Body of pancreas (tissue), 4 donors: Measurements from ENCODE around the gene ATP2B2. TPM values are rescaled to one million over a fixed set of nuclear protein-coding genes. Genes with fewer than 3 reads are reported as not detected.

Experiments used
- ATAC-seq: fragments of 150-250 bp; one replicate; pipeline ENCODE4 v1.9.1; 2016
- DNase-seq, 4 donors: peaks; one replicate each; pipeline ENCODE4 v3.0.0-alpha.2; 2019
- H3K27ac ChIP-seq, 4 donors: fragments of 200-600 bp; sonication (generic); 1 replicate in 3 of 4; 2 replicates in 1 of 4; pipeline versions ENCODE4 v1.5.1 to v1.6.1; 2016 to 2019; ENCODE audit warnings: mild to moderate bottlenecking in 1 of 4, mixed read lengths in 1 of 4, moderate library complexity in 1 of 4
- H3K27me3 ChIP-seq, 2 donors: fragments of 200-600 bp; sonication (generic); one replicate each; pipeline ENCODE4 v1.6.0; 2016; ENCODE audit warnings: mild to moderate bottlenecking in 1 of 2
- H3K36me3 ChIP-seq, 2 donors: fragments of 200-600 bp; sonication (generic); replicated peaks in 1 of 2; 2 replicates each; pipeline ENCODE4 v1.5.1; 2016; ENCODE audit warnings: low read depth in 2 of 2; ENCODE audit not compliant: insufficient read depth in 1 of 2
- H3K4me1 ChIP-seq: fragments of 200-600 bp; sonication (generic); one replicate; pipeline ENCODE4 v1.6.0; 2016
- H3K4me3 ChIP-seq, 2 donors: fragments of 200-600 bp; sonication (generic); 1 replicate in 1 of 2; 2 replicates in 1 of 2; pipeline ENCODE4 v1.5.1; 2016 to 2019
- H3K9me3 ChIP-seq, 3 donors: fragments of 200-600 bp; sonication (generic); 1 replicate in 2 of 3; 2 replicates in 1 of 3; pipeline ENCODE4 v1.5.1; 2016
- POLR2A ChIP-seq, 3 donors: fragments of 450-650 bp; IDR thresholded peaks; one replicate each; pipeline ENCODE4 v1.6.1; 2016; ENCODE audit warnings: antibody characterized with exemption in 3 of 3, mild to moderate bottlenecking in 2 of 3
- WGBS, 2 donors: methylation state at CpG; one replicate each; pipeline ENCODE4 v1.1.5; 2017; 5-methylcytosine and 5-hydroxymethylcytosine counted together
- intact Hi-C: fragments of 100-400 bp; cut with DNase I; formaldehyde crosslinking; loops from one replicate; pipeline ENCODE4 v1.15.1; 2023
- total RNA-seq, 2 donors: library from RNA; depleted of rRNA; stranded (reverse); fragments of >200 nt; gene quantifications; one replicate each; pipeline ENCODE4 v1.1.0, GENCODE V29; 2016
- TF ChIP-seq, protein P1 (sequence below), 7 experiments: fragments of 450-650 bp in 4 of 7; fragments of 200-600 bp in 3 of 7; sonication (generic) in 3 of 7; IDR thresholded peaks; one replicate each; pipeline ENCODE4 v1.5.1; 2016 to 2019; ENCODE audit warnings: antibody characterized with exemption in 7 of 7

The ATP2B2 gene
- total RNA-seq, 2 donors from 2014 or later = 0.52 TPM; not detected in 1

DNA sequence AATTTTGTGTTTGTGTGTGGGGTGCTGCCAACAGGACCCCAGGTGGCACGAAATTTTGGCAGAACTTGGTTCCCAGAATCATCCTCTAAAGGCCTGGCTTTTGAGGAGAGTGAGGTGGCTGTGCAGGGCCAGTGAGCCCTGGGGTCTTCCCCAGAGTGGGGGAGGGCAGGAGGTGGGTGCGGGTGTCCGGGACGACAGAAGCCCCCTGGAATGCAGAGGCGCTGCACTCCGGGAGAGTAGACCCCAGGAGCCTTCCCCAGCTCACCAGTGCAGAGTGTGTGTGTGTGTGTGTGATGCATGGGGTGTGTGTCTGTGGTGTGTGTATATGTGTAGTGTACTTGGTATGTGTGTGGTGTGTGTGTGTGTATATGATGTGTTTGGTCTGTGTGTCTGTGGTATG, 140.1 kb downstream of the ATP2B2 start:
- ATAC-seq (no peak), DNase-seq (no peak)
- Histone ChIP-seq H3K4me3 (no peak overlapping the region), H3K4me1 (no peaks in the 10 kb centered on the region), H3K9me3 (no peaks in the 10 kb centered on the region), H3K27ac (no peak overlapping the region), H3K27me3 (no peaks in the 10 kb centered on the region), H3K36me3 (no peaks in the 10 kb centered on the region)
- 67 to 69% methylated on average over 6 of the region's 6 CpGs for WGBS, 2 donors
- TF ChIP-seq, protein P1, sequence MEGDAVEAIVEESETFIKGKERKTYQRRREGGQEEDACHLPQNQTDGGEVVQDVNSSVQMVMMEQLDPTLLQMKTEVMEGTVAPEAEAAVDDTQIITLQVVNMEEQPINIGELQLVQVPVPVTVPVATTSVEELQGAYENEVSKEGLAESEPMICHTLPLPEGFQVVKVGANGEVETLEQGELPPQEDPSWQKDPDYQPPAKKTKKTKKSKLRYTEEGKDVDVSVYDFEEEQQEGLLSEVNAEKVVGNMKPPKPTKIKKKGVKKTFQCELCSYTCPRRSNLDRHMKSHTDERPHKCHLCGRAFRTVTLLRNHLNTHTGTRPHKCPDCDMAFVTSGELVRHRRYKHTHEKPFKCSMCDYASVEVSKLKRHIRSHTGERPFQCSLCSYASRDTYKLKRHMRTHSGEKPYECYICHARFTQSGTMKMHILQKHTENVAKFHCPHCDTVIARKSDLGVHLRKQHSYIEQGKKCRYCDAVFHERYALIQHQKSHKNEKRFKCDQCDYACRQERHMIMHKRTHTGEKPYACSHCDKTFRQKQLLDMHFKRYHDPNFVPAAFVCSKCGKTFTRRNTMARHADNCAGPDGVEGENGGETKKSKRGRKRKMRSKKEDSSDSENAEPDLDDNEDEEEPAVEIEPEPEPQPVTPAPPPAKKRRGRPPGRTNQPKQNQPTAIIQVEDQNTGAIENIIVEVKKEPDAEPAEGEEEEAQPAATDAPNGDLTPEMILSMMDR (IDR thresholded peaks at IDR 0.05) = no peak
- no peak for TF ChIP-seq POLR2A (IDR thresholded peaks at IDR 0.05)
- intact Hi-C loops = no loop called here

DNA sequence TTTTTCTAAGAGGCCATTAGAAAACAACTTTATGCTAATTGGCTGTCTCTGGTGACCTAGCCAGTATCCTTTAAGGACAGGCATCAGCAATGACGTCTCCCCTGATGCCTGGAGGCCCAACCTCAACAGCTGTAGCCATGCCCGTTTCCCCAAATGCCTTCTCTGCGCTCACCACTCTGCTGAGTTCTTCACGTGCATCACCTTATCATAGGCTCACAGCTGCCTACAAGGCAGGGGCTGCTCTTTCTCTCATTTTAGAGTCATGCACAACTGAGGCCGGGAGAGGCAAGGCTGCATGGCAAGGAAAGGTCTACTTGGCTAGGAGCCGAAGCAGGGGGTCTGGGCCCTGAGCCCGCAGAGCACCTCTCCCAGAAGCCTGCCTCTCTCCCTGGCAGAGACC, 140.6 kb downstream of the ATP2B2 start:
- no peaks in the 10 kb centered on the region for H3K4me1 ChIP-seq
- H3K27me3 ChIP-seq = no peaks in the 10 kb centered on the region
- no peak for ATAC-seq
- 77 to 83% methylated on average over 4 to 7 of the region's 7 CpGs for WGBS, 2 donors
- no peak overlapping the region for H3K4me3 ChIP-seq
- DNase-seq = no peak
- TF ChIP-seq, protein P1 (IDR thresholded peaks at IDR 0.05) = no peak
- no peak for TF ChIP-seq POLR2A (IDR thresholded peaks at IDR 0.05)
- intact Hi-C loops = no loop called here
- H3K9me3 ChIP-seq = no peaks in the 10 kb centered on the region
- H3K27ac ChIP-seq = no peak overlapping the region
- no peaks in the 10 kb centered on the region for H3K36me3 ChIP-seq

DNA sequence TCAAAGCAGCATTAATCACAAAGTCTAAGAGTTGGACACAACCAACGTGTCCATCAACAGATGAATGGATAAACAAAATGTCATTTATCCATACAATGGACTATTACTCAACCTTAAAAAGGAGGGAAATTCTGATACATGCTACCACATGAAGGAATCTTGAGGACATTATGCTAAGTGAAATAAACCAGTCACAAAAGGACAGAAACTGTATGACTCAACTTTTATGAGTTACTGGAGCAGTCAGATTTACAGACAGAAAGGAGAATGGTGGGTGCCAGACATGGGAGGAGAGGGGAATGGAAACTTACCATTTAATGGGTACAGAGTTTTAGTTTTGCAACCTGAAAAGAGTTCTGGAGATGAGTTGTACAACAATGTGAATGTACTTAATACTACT, 141.5 kb downstream of the ATP2B2 start:
- ATAC-seq = no peak

DNA sequence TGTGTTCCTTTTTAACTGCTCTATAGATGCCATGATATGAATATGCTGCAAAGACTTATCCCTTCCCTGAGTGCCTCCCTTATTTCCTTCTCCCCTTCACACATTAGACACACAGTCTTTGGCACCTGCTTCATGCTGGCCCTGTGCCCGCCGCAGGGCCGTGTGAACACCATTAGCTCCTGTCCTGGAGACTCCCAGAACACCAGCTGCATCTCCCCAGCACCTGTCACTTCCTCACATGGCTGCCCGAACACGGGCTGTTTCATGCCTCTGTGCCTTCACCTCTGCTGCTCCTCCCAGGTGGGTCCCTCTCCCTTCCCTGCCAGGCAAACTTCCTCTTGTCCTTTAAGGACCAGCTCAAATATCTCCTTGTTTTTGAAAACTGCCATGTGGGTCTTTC, 144.0 kb downstream of the ATP2B2 start:
- Histone ChIP-seq H3K4me1 (no peaks in the 10 kb centered on the region), H3K36me3 (no peaks in the 10 kb centered on the region), H3K27ac (no peak overlapping the region), H3K27me3 (no peaks in the 10 kb centered on the region), H3K4me3 (no peak overlapping the region), H3K9me3 (no peaks in the 10 kb centered on the region)
- ATAC-seq = no peak
- no peak for DNase-seq
- WGBS, 2 donors = 33 to 35% methylated on average over 5 of the region's 5 CpGs
- intact Hi-C loops = no loop called here
- TF ChIP-seq POLR2A (IDR thresholded peaks at IDR 0.05) = no peak
- TF ChIP-seq, protein P1 (IDR thresholded peaks at IDR 0.05) = no peak

More for the DNA sequence above, 141.5 kb downstream of the ATP2B2 start:
- intact Hi-C loops = no loop called here
- H3K27me3 ChIP-seq = no peaks in the 10 kb centered on the region
- H3K36me3 ChIP-seq = no peaks in the 10 kb centered on the region
- whole genome bisulfite sequencing, 2 donors = 50 to 53% methylated on average over 1 of the region's 1 CpG
- H3K4me1 ChIP-seq = no peaks in the 10 kb centered on the region
- TF ChIP-seq, protein P1 (IDR thresholded peaks at IDR 0.05) = no peak
- no peak for TF ChIP-seq POLR2A (IDR thresholded peaks at IDR 0.05)
- H3K9me3 ChIP-seq = no peaks in the 10 kb centered on the region
- no peak overlapping the region for H3K27ac ChIP-seq
- DNase-seq = no peak
- no peak overlapping the region for H3K4me3 ChIP-seq

DNA sequence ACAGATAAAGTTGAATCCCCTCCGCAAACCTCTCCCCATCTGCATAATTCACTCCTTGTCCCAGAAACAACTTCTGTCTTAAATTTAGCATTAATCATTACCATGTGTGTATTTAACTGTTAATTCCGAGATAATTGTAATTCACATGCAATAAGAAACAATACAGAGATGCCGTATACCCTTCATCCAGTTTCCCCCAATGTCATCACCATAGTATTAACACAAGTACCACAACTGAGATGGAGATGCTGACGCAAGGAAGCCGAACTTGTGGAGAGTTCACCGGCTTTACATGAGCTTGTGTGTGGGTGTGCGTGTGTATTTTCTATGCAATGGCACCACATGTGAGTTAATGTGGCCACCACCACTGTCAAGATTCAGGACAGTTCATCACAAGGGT, 144.9 kb downstream of the ATP2B2 start:
- TF ChIP-seq POLR2A (IDR thresholded peaks at IDR 0.05) = no peak
- TF ChIP-seq, protein P1 (IDR thresholded peaks at IDR 0.05) = no peak
- H3K4me1 ChIP-seq = no peaks in the 10 kb centered on the region
- H3K36me3 ChIP-seq = no peaks in the 10 kb centered on the region
- 85 to 94% methylated on average over 7 of the region's 7 CpGs for WGBS, 2 donors
- intact Hi-C loops = no loop called here
- no peak overlapping the region for H3K4me3 ChIP-seq
- no peak overlapping the region for H3K27ac ChIP-seq
- H3K27me3 ChIP-seq = no peaks in the 10 kb centered on the region
- no peak for DNase-seq
- H3K9me3 ChIP-seq = no peaks in the 10 kb centered on the region
- no peak for ATAC-seq
